SU-DHL-6 (cell line): ENCODE data around the gene GRAMD4.

Experiments used
- H2AFZ ChIP-seq: fragments of 200-600 bp; sonication (generic); 2 replicates; pipeline ENCODE4 v1.6.1; 2014; ENCODE audit warnings: low read depth, mild to moderate bottlenecking, moderate library complexity, mixed read lengths, antibody characterized with exemption, low read length; ENCODE audit not compliant: severe bottlenecking
- H3F3A ChIP-seq: fragments of 200-600 bp; shearing (Covaris generic); 2 replicates; pipeline ENCODE4 v1.6.0; 2016; ENCODE audit warnings: antibody characterized with exemption, mild to moderate bottlenecking; ENCODE audit not compliant: insufficient read depth
- H3K27ac ChIP-seq: fragments of 200-600 bp; sonication (generic); 2 replicates; pipeline ENCODE4 v1.5.1; 2016; ENCODE audit warnings: low read depth, mild to moderate bottlenecking, low read length, moderate library complexity, mixed read lengths
- H3K27me3 ChIP-seq: fragments of 200-600 bp; sonication (generic), shearing (Covaris generic); 2 replicates; pipeline ENCODE4 v1.6.0; 2014; ENCODE audit warnings: mild to moderate bottlenecking, low read length
- H3K36me3 ChIP-seq: fragments of 200-600 bp; sonication (generic); 2 replicates; pipeline ENCODE4 v1.6.1; 2014; ENCODE audit warnings: mild to moderate bottlenecking, low read length, mixed read lengths
- H3K4me2 ChIP-seq: fragments of 300-600, 200-600 bp; shearing (Covaris generic), sonication (generic); 2 replicates; pipeline ENCODE4 v1.6.0; 2014; ENCODE audit warnings: low read length, low read depth, mild to moderate bottlenecking; ENCODE audit not compliant: poor library complexity, severe bottlenecking
- H3K4me3 ChIP-seq: fragments of 200-600 bp; sonication (generic); 2 replicates; pipeline ENCODE4 v1.5.1; 2014; ENCODE audit warnings: antibody characterized with exemption, low read length, mild to moderate bottlenecking, mixed read lengths; ENCODE audit not compliant: insufficient read depth, poor library complexity, severe bottlenecking
- H3K79me2 ChIP-seq: fragments of 200-600 bp; sonication (generic); 2 replicates; pipeline ENCODE4 v1.6.1; 2014; ENCODE audit warnings: mild to moderate bottlenecking, low read length, moderate library complexity; ENCODE audit not compliant: insufficient read depth
- H3K9ac ChIP-seq: fragments of 200-600 bp; sonication (generic); 2 replicates; pipeline ENCODE4 v1.7.0; 2014; ENCODE audit warnings: mild to moderate bottlenecking, low read length
- H3K9me2 ChIP-seq: fragments of 200-600 bp; sonication (generic); replicated peaks from 2 replicates; pipeline ENCODE4 v1.6.1; 2014; ENCODE audit warnings: low read length; ENCODE audit not compliant: insufficient read depth
- H3K9me3 ChIP-seq: fragments of 200-600 bp; sonication (generic); 2 replicates; pipeline ENCODE4 v1.6.1; 2014; ENCODE audit warnings: low read length, mixed read lengths; ENCODE audit not compliant: insufficient read depth
- H4K20me1 ChIP-seq: fragments of 200-600 bp; sonication (generic); 2 replicates; pipeline ENCODE4 v1.6.1; 2014; ENCODE audit warnings: low read depth, mild to moderate bottlenecking, antibody characterized with exemption, low read length, moderate library complexity, mixed read lengths
- EZH2phosphoT487 ChIP-seq: fragments of 200-600 bp; sonication (generic), shearing (Covaris generic); conservative IDR thresholded peaks from 2 replicates; pipeline ENCODE4 v1.6.1; 2018; ENCODE audit warnings: mild to moderate bottlenecking, antibody characterized with exemption, low read length, moderate library complexity, mixed read lengths
- TF ChIP-seq, protein P1 (sequence below): fragments of 200-600 bp; sonication (generic); IDR thresholded peaks from one replicate; pipeline ENCODE4 v1.5.1; 2017; ENCODE audit warnings: antibody characterized with exemption, mild to moderate bottlenecking, low read length, moderate library complexity; ENCODE audit not compliant: insufficient read depth, poor library complexity, severe bottlenecking

GRAMD4 gene

DNA sequence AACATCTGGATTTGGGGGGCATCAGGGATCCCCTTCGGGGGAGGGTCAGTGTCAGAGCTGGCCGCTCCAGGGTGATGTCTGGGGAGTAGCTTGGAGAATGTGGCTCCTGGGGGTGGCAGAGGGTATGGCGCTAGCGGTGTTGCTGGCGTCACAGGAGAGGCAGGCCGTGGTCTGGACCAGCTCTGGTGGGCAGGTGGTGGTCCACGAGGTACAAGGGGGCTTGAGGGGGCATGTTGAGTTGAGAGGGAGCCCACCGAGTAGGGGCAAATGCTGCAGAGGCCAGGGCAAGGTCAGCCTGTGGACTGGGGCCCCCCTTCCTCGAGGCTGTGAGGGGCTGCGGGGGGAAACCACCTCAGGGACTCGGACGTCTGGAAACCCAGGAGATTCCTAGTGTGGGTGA, 8.6 kb downstream of the GRAMD4 start:
- H3K9ac ChIP-seq = no peak overlapping the region

DNA sequence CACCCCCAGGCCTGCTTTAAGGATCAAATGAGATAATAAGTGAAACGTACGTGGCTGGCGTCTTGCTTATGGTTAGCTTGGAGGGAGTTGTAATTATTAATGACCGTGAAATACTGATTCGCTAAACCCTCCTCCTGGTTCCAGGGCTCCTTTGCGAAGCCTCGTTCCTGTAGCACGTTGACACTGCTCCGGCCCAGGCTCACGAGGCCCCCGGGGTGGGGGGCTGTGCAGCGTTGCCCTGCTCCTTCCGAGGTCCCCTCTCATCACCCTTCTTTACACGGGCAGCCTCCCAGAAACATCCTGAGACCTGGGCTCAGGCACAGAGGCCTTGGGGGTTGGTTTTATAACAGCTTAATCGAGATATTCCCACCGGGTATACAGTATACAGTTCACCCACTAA, 9.1 kb downstream of the GRAMD4 start:
- Histone ChIP-seq H3F3A (no peaks in the 10 kb centered on the region), H4K20me1 (no peaks in the 10 kb centered on the region), H3K79me2 (no peaks in the 10 kb centered on the region), H3K4me3 (no peak overlapping the region), H3K36me3 (no peaks in the 10 kb centered on the region), H3K9ac (no peak overlapping the region), H3K9me2 (no peaks in the 10 kb centered on the region), H2AFZ (no peak overlapping the region), H3K27ac (no peak overlapping the region), H3K4me2 (no peak overlapping the region), H3K27me3 (no peaks in the 10 kb centered on the region), H3K9me3 (no peaks in the 10 kb centered on the region)
- TF ChIP-seq EZH2phosphoT487 = no peak
- TF ChIP-seq, protein P1, sequence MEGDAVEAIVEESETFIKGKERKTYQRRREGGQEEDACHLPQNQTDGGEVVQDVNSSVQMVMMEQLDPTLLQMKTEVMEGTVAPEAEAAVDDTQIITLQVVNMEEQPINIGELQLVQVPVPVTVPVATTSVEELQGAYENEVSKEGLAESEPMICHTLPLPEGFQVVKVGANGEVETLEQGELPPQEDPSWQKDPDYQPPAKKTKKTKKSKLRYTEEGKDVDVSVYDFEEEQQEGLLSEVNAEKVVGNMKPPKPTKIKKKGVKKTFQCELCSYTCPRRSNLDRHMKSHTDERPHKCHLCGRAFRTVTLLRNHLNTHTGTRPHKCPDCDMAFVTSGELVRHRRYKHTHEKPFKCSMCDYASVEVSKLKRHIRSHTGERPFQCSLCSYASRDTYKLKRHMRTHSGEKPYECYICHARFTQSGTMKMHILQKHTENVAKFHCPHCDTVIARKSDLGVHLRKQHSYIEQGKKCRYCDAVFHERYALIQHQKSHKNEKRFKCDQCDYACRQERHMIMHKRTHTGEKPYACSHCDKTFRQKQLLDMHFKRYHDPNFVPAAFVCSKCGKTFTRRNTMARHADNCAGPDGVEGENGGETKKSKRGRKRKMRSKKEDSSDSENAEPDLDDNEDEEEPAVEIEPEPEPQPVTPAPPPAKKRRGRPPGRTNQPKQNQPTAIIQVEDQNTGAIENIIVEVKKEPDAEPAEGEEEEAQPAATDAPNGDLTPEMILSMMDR = no peak

More for the DNA sequence above, 8.6 kb downstream of the GRAMD4 start:
- no peaks in the 10 kb centered on the region for H3F3A ChIP-seq
- no peaks in the 10 kb centered on the region for H3K9me3 ChIP-seq
- H3K9me2 ChIP-seq = no peaks in the 10 kb centered on the region
- no peaks in the 10 kb centered on the region for H3K79me2 ChIP-seq
- no peaks in the 10 kb centered on the region for H4K20me1 ChIP-seq
- no peaks in the 10 kb centered on the region for H3K36me3 ChIP-seq
- no peak overlapping the region for H2AFZ ChIP-seq
- H3K27me3 ChIP-seq = no peaks in the 10 kb centered on the region
- no peak overlapping the region for H3K4me3 ChIP-seq
- H3K4me2 ChIP-seq = no peak overlapping the region
- no peak overlapping the region for H3K27ac ChIP-seq
- TF ChIP-seq EZH2phosphoT487 = no peak
- TF ChIP-seq, protein P1 = no peak

DNA sequence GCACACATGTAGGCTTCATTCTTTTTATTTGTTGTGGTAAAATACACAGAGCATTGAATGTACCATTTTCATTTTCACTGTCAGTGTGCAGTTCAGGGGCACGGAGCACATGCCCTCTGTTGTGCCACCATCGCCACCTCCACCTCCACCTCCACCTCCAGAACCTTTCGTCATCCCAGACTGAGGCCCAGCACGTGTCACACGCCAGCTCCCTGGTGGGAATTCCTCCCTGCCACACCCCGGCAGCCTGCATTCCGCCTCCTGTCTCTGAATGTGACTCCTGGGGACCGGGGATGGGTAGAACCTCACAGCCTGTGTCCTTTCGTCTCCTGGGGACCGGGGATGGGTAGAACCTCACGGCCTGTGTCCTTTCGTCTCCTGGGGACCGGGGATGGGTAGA, 10.9 kb downstream of the GRAMD4 start:
- no peaks in the 10 kb centered on the region for H3K27me3 ChIP-seq
- H3K4me2 ChIP-seq = no peak overlapping the region
- H3K27ac ChIP-seq = no peak overlapping the region
- H3F3A ChIP-seq = no peaks in the 10 kb centered on the region
- no peak overlapping the region for H3K4me3 ChIP-seq
- no peak overlapping the region for H2AFZ ChIP-seq
- TF ChIP-seq, protein P1 = no peak
- TF ChIP-seq EZH2phosphoT487 = no peak
- no peak overlapping the region for H3K9ac ChIP-seq
- H3K79me2 ChIP-seq = no peaks in the 10 kb centered on the region
- H4K20me1 ChIP-seq = no peaks in the 10 kb centered on the region
- no peaks in the 10 kb centered on the region for H3K9me2 ChIP-seq
- no peaks in the 10 kb centered on the region for H3K9me3 ChIP-seq
- H3K36me3 ChIP-seq = no peaks in the 10 kb centered on the region
